NCI-H2107 treated with DMSO at 0.1 percent for 48 hours (cell line): ENCODE data around the gene PNMA6E.

Experiments
- DNase-seq: peaks from one replicate; lab custom pipeline; 2025; ENCODE audit not compliant: unreplicated experiment; lab: John Stamatoyannopoulos, UW

The PNMA6E gene

GRCh38 chrX:153361781-153362397, 39.3 kb downstream of the PNMA6E start:
- DNase-seq, result no peak

- no peak for DNase-seq
Observed at GRCh38 chrX:153357877-153358276, 43.3 kb downstream of the PNMA6E start.

GRCh38 chrX:153353416-153353815, 47.7 kb downstream of the PNMA6E start:
- DNase-seq, result peak; percentile 76

GRCh38 chrX:153352858-153353257, 48.3 kb downstream of the PNMA6E start:
- DNase-seq, result no peak

- peak; percentile 86 for DNase-seq
Observed at GRCh38 chrX:153351981-153352380, 49.2 kb downstream of the PNMA6E start.

- DNase-seq, result no peak
Observed at GRCh38 chrX:153349952-153350351, 51.2 kb downstream of the PNMA6E start.

- DNase-seq, result no peak
Observed at GRCh38 chrX:153348421-153348820, 52.7 kb downstream of the PNMA6E start.

GRCh38 chrX:153347530-153347929, 53.6 kb downstream of the PNMA6E start:
- no peak for DNase-seq
